GM18907 (cell line): Measurements from ENCODE around the gene CDH23.

Experiments used
- ATAC-seq: cut with Tn5 transposase; IDR thresholded peaks from one replicate; pipeline ENCODE4 v1.9.1; 2021; ENCODE audit warnings: mild to moderate bottlenecking, moderate library complexity; ENCODE audit not compliant: unreplicated experiment

Gene CDH23

DNA sequence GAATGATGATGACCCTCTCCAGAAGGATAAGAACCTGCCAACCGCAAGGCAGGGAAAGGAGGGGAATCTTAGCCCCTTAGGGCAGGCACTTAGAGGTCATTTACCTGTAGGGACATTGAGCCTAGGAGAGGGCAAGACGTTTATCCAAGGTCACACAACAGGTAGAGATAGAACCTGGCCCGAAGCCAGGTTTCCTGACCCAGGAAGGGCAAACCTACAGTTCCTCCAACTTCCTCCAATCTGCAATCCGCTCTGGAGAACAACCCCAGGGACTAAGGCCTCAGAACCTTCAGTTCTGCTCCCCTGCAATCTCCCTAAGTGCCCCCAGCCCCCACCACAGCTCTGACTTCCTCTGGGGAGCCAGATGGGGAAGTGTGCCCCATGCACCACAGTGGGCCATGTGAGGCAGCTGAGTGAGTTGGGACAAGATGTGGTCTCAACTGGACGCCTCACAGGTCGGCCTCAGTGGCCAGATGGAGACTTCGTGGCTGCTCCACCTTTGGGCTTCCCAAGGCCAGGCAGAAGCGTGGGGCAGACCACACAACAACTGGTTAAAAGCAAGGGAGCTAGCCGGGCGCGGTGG, 455.7 kb downstream of the CDH23 start:
- no peak for ATAC-seq

DNA sequence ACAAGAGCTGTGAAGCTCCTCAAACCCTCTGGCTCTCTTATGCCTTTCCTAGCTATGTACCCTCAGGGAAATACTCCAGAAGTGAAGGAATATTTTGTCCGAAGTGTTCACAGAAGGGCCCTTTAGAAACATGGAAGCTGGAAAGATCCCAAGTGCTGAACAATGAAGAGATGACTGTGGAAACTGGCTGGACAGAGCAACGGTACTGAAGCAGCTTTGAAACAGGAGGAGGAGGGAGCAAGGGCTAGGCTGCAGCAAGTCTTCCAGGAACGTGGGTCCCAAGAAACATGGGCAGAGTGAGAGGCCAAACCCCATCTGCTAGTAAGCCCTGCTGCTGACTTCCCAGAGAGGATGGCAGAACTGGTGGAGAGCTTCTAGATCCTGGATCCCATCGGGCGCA, 457.3 kb downstream of the CDH23 start:
- no peak for ATAC-seq

DNA sequence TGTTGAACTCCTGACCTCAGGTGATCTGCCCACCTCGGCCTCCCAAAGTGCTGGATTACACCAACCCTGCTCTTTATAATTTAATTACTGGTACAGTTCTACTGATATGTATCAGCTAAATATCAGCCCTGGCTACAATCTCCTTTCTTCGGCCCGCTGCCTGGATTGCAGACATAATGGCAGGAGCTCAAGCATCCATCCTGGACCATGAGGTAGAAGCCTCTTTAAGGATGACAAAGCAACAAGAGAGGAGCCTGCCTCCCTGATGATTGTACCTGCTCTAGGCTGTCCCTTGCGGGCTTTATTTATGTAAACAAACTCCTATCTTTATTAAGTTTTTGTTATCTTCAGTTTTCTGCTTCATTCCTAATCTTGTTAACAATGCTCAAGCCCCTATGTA, 459.9 kb downstream of the CDH23 start:
- ATAC-seq = no peak

DNA sequence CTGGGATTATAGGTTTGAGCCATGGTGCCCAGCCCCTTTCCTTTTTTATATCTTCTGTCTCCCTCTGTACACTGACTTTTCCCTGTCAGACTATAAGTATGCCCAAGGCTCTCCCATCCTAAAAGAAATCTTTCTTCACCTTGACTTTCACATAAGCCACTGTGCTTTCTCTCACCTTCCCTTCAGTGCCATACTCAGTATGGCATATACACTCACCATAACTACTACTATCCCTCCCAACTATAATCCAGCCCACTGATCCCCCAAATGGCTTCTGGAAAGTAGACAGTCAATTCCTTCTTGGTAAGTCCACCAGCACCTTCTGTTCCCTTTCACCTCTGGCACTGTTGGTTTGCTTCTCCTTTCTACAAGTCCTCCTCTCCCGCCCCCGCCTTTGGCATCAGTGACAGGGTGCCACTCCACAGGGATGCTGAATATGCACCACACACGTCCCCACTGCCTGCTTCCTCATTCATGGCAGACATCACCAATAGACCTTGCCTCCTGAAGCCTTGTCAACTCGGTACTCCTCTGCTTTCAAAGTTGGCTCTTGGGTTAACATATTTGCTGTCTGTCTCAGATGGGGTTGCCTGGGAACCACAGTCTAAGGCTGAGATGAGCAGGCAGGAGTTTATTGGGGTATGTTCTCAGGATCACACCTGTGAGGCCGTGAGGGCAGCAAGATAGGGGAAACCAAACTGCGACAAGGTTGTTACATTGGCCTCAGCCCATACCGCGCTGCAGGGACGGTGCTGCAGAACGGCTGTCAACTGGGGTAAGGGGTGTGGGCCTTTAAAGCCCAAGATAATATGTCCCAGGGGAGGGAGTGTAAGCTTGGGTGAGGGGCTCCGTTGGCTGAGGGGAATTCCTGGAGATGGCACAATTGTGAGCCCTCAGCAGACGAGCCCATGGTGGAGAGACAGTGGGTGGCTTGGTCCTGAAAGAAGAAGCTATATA, 461.5 kb downstream of the CDH23 start:
- ATAC-seq = no peak

DNA sequence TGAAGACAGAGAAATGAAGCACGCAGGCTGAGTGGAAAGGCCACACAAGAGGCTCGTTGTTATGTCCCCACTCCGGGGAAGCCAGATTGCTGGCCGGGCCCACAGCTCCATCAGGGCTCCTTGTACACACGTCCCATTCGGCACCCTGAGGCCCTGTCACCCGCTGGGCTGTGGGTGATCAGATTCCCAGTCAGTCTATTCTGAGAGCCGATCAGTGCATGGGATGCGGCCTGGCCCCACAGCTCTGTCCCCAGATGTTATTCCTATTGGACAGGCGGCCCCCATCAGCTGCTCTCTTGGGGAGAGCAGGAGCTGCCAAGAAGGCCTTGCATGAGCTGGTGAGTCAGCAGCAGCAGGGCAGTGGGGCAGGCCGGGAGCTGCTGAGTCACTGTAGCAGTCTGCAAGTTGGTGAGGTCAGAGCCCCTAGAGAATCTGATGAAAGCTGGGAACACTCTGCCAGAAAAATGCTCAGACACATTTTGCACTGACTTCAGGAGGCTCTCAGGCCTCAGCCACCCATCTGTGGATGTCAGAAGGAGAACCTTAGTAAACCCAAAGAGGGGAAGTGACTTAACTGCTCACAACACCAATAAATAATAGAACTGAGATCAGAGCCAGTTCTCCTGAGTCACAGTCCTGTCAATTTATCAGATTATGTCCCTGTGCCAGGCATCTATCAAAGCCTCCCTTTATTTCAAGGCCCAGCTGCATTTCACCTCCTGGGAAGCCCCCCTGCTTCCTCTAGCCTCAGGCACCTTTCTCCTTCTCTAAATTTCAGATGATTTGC, 463.7 kb downstream of the CDH23 start:
- peak; percentile 58 for ATAC-seq

DNA sequence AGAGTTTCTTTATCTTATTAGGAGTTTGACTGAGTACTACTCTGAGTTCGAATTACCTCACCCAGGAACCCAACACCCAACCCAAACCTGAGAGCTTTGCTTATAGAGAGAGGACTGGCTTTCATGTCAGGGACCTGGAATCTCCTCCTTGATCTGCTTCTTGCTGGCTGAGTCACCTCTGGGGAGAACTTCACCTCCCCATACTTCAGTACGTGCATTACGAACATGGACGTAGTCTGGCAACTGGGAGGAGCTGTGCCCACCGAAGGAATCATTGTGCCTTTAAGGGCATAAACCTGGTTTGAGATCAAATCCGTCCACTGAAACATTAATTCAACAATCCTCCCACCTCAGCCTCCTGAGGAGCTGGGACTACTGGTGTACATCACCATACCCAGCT, 466.5 kb downstream of the CDH23 start:
- ATAC-seq = no peak

DNA sequence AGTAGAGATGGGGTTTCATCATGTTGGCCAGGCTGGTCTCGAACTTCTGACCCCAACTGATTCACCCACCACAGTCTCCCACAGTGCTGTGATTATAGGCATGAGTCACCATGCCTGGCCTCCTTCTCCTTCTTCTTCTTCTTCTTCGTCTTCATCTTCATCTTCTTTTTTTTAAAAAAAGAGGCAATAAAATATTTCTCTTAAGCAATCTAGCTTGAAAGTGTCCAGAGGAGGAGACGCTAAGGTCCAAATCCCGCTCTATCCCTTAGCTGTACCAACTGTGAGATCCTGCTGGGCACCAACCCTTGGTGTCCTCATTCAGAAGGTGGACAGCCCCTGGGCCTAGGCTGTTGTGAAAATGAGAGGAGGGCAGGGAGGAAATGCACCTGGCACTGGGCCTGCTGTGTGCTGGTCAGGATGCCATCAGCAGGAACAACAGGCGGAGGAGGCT, 468.2 kb downstream of the CDH23 start:
- ATAC-seq = no peak
